Fibroblast of lung (primary cell): ENCODE data around the gene ZC3H7B.

Experiments
- CTCF ChIP-seq, 2 donors: IDR thresholded peaks in 1 of 2; conservative IDR thresholded peaks in 1 of 2; 1 replicate in 1 of 2; 2 replicates in 1 of 2; pipeline ENCODE4 v1.5.1; 2011 to 2012; ENCODE audit warnings: low read length in 2 of 2, control low read depth in 1 of 2, inconsistent platforms in 1 of 2, low read depth in 1 of 2, mild to moderate bottlenecking in 1 of 2
- EZH2 ChIP-seq: IDR thresholded peaks from 2 replicates; pipeline ENCODE4 v1.5.1; 2012; ENCODE audit warnings: low read length, control low read depth, mild to moderate bottlenecking; ENCODE audit errors: missing control alignments

GRCh38 chr22:41284465-41284864 lies 16.9 kb upstream of the ZC3H7B start:
- TF ChIP-seq CTCF (conservative IDR thresholded peaks at IDR 0.05 in 1 of 2, IDR thresholded peaks at IDR 0.05 in 1 of 2; ENCODE audit: low read depth in 1 of 2, low read length in 2 of 2) (no peak), EZH2 (no peak)
